HepG2 (cell line): ENCODE data around the gene DSC2. TPM values are rescaled to one million over a fixed set of nuclear protein-coding genes. Genes with fewer than 3 reads are reported as not detected.

Experiments
- ARHGAP35 ChIP-seq: sonication (generic); formaldehyde crosslinking; IDR thresholded peaks from 2 replicates; pipeline ENCODE4 v1.9.0; 2022; ENCODE audit warnings: mild to moderate bottlenecking, inconsistent platforms, moderate library complexity, missing genetic modification reagents, borderline replicate concordance
- ARID5B ChIP-seq: IDR thresholded peaks from 2 replicates; pipeline ENCODE4 v1.4.0; 2020; ENCODE audit warnings: mild to moderate bottlenecking, missing genetic modification reagents
- ATF3 ChIP-seq: sonication (generic); formaldehyde crosslinking; IDR thresholded peaks from 2 replicates; pipeline ENCODE4 v1.4.0; 2020; ENCODE audit warnings: missing genetic modification reagents
- FIP1L1 ChIP-seq: fragments of 200-400 bp; formaldehyde crosslinking; IDR thresholded peaks from 2 replicates; pipeline ENCODE4 v1.6.1; 2018; ENCODE audit warnings: low read depth, mild to moderate bottlenecking, low read length, moderate library complexity, borderline replicate concordance; ENCODE audit not compliant: insufficient read depth
- HNRNPL ChIP-seq: fragments of 200-400 bp; formaldehyde crosslinking; IDR thresholded peaks from 2 replicates; pipeline ENCODE4 v1.6.1; 2017; ENCODE audit warnings: mild to moderate bottlenecking, low read depth, low read length
- HNRNPUL1 ChIP-seq: fragments of 200-400 bp; formaldehyde crosslinking; IDR thresholded peaks from 2 replicates; pipeline ENCODE4 v1.6.1; 2017; ENCODE audit warnings: low read depth, mild to moderate bottlenecking, low read length, moderate library complexity
- KLF16 ChIP-seq, 2 experiments: sonication (generic) in 1 of 2; formaldehyde crosslinking in 1 of 2; IDR thresholded peaks; 2 replicates each; pipeline versions ENCODE4 v1.6.1 to v1.8.0; 2016 to 2023; ENCODE audit warnings: missing genetic modification reagents in 2 of 2, missing compliant biosample characterization in 1 of 2
- MAFF ChIP-seq: IDR thresholded peaks from 2 replicates; pipeline ENCODE4 v1.6.1; 2011; ENCODE audit warnings: low read depth, low read length, improper control_type of control experiment
- MEIS2 ChIP-seq: sonication (generic); formaldehyde crosslinking; IDR thresholded peaks from 2 replicates; pipeline ENCODE4 v1.9.0; 2021; ENCODE audit warnings: mild to moderate bottlenecking, missing genetic modification reagents
- NFKBIZ ChIP-seq: IDR thresholded peaks from 2 replicates; pipeline ENCODE4 v1.6.1; 2018; ENCODE audit warnings: missing genetic modification reagents, missing compliant biosample characterization
- PHF8 ChIP-seq: sonication (generic); formaldehyde crosslinking; IDR thresholded peaks from 2 replicates; pipeline ENCODE4 v1.5.0; 2020; ENCODE audit warnings: missing genetic modification reagents
- POLR2AphosphoS2 ChIP-seq: IDR thresholded peaks from 2 replicates; pipeline ENCODE4 v1.6.1; 2011; ENCODE audit warnings: low read depth, low read length, improper control_type of control experiment
- RFX1 ChIP-seq: fragments of 450-650 bp; IDR thresholded peaks from 2 replicates; pipeline ENCODE4 v1.6.1; 2017
- SIN3A ChIP-seq: IDR thresholded peaks from 2 replicates; pipeline ENCODE4 v1.6.1; 2011; ENCODE audit warnings: low read depth, mild to moderate bottlenecking, control low read depth, low read length, borderline replicate concordance
- SIX1 ChIP-seq: sonication (generic); formaldehyde crosslinking; IDR thresholded peaks from 2 replicates; pipeline ENCODE4 v1.4.0; 2020; ENCODE audit warnings: missing genetic modification reagents, borderline replicate concordance
- ZFP62 ChIP-seq: sonication (generic); formaldehyde crosslinking; IDR thresholded peaks from 2 replicates; pipeline ENCODE4 v1.4.0; 2020; ENCODE audit warnings: missing genetic modification reagents
- ZGPAT ChIP-seq: IDR thresholded peaks from 2 replicates; pipeline ENCODE4 v1.6.1; 2016; ENCODE audit warnings: mild to moderate bottlenecking
- ZNF3 ChIP-seq: IDR thresholded peaks from 2 replicates; pipeline ENCODE4 v1.7.0; 2017; ENCODE audit warnings: inconsistent platforms
- ZNF383 ChIP-seq: sonication (generic); formaldehyde crosslinking; IDR thresholded peaks from 2 replicates; pipeline ENCODE4 v1.4.0; 2020; ENCODE audit warnings: missing genetic modification reagents, mild to moderate bottlenecking, borderline replicate concordance
- ZNF44 ChIP-seq: sonication (generic); formaldehyde crosslinking; IDR thresholded peaks from 2 replicates; pipeline ENCODE4 v1.5.1; 2020; ENCODE audit warnings: mild to moderate bottlenecking, missing genetic modification reagents
- ZNF720 ChIP-seq: sonication (generic); formaldehyde crosslinking; IDR thresholded peaks from 2 replicates; pipeline ENCODE4 v1.4.0; 2020; ENCODE audit warnings: missing genetic modification reagents
- polyA plus RNA-seq, 8 experiments: library from polyadenylated mRNA; depleted of rRNA in 3 of 8; stranded (reverse) in 7 of 8; unstranded in 1 of 8; fragments of >200 nt; fragmentation: Illumina TruSeq in 4 of 8; extraction: Trizol in 4 of 8; gene quantifications; 2 replicates each; pipeline versions ENCODE4 v1.2.1 to v1.2.3, GENCODE V29; 2011 to 2016; ENCODE audit warnings: low read depth in 4 of 8, missing spikeins in 1 of 8, mixed read lengths in 1 of 8; ENCODE audit not compliant: insufficient read depth in 1 of 8
- total RNA-seq, 5 experiments: library from RNA; depleted of rRNA; stranded (reverse); fragments of >200 nt; fragmentation: Illumina TruSeq; extraction: Trizol; gene quantifications; 2 replicates each; pipeline ENCODE4 v1.2.3, GENCODE V29; 2016; ENCODE audit warnings: low read depth in 1 of 5

DSC2 gene
- total and polyA plus RNA-seq, 2 of the 13 experiments (the other 11 are each of a cell fraction or from before 2014, with no cell fraction given) = 7.2 to 24.9 TPM

GRCh38 chr18:31101183-31102024 lies 817 bp downstream of the DSC2 start (continued):
- TF ChIP-seq ZFP62 (CRISPR knock-in tag) (no peak), PHF8 (CRISPR knock-in tag) (peak; percentile 68), ATF3 (CRISPR knock-in tag) (no peak), SIN3A (no peak), NFKBIZ (CRISPR knock-in tag) (no peak), HNRNPL (no peak), ARHGAP35 (no peak), KLF16 (CRISPR knock-in tag; IDR thresholded peaks at IDR 0.05) (no peak), ZGPAT (CRISPR knock-in tag) (no peak; the same call in 1 of the 2 replicates), MAFF (no peak), ZNF44 (CRISPR knock-in tag) (no peak), HNRNPUL1 (no peak), POLR2AphosphoS2 (no peak), RFX1 (no peak), ZNF3 (CRISPR knock-in tag) (no peak), MEIS2 (CRISPR knock-in tag) (no peak), ZNF720 (CRISPR knock-in tag) (no peak), SIX1 (CRISPR knock-in tag) (no peak), ARID5B (CRISPR knock-in tag) (peak; percentile 45), ZNF383 (no peak), FIP1L1 (no peak)
